ENCODE data around the gene PGP.

GRCh38 chr16:2230376-2230775 lies 15.7 kb upstream of the PGP start:
- no peak for TF ChIP-seq CTCF (IDR thresholded peaks at IDR 0.05)
- TF ChIP-seq POLR2A (IDR thresholded peaks at IDR 0.05): no peak

All from Peyer's patch (tissue), 4 donors.